NCI-H2029 (cell line): Measurements from ENCODE around the gene ABCB10.
"Not testable (repeated sequence)": the region's sequence is repeated elsewhere in the genome, so short reads cannot be mapped to it uniquely, and the experiment has no call there.

Source experiments
- DNase-seq: peaks from one replicate; lab custom pipeline; 2025; lab: John Stamatoyannopoulos, UW

Gene ABCB10

GRCh38 chr1:229558460-229559335 lies at the start of gene ABCB10:
Gene ABCB10, minus strand, starts transcription at chr1:229558707. Its CDS starts 55 bp downstream, at chr1:229558652.
- DNase-seq, result peak; percentile 83

DNA sequence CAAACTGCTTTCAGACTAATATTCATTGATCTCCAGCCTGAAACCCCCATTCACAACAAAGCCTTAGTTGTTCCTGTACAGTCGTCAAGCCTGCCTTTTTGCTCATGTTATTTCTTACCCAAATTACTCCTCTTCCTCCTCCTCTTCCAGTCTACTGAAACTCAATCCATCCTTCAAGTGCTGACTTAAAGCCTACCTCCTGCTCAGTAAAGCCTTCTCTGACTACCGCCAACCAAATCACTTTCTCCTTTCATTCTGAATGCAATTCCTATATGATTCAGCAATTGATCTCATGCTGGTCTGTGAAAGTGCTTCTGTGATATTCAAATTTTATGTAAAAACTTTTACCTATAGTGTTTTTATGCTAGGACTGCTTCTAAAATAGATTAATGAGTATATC lies 48.9 kb upstream of the ABCB10 start:
- no peak for DNase-seq

DNA sequence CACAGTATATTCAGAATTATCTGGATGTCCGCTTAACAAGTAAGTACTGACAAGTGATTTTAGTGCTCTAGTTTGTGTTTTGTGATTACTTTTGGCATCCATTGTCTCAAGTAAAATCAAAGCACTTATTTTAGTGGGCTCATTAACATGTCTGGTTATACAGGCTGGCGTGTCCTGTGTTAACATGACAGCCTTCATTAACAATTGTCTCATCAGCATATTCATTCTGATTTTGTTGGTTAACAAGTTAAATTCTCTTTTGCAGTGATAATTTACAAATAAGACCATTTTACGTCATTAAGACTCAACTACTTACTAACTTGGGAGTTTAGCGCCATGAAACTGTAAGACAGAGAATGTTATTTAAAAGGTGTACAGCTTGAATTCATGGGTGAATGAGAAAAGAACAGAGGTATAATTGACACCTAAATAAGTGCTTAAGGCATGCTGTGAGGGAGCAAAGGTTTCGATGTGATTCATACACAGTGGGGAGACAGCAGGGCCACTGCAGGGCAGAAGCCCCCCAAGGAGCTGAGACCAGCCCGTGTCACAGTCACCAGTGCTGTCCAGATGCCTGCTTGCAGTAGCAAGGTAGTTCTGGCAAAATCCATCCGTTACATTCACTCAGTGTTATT lies 45.0 kb upstream of the ABCB10 start:
- DNase-seq, result no peak

DNA sequence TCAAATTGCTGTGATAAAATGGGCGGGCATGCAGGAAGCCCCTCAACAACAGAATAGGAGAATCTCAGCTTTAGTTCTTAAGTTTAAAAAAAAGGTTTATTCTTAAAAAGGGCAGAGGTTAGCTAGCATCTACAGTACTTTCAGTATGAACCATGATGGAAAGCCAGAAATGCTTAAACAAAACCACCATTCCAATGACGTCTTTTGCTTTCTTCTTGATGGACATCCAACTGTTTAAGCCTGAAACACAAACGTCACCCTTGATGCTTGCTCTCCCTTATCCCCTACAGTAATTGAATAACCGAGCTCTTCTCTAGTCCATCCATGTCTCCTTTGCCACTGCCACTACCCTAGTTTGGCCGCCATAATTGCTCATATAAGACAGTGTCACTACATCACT lies 41.7 kb upstream of the ABCB10 start:
- no peak for DNase-seq

- no peak for DNase-seq
These were observed 40.9 kb upstream of the ABCB10 start for GRCh38 chr1:229599218-229599954.

- DNase-seq, result no peak
These were observed 39.4 kb upstream of the ABCB10 start for GRCh38 chr1:229597877-229598276.

DNA sequence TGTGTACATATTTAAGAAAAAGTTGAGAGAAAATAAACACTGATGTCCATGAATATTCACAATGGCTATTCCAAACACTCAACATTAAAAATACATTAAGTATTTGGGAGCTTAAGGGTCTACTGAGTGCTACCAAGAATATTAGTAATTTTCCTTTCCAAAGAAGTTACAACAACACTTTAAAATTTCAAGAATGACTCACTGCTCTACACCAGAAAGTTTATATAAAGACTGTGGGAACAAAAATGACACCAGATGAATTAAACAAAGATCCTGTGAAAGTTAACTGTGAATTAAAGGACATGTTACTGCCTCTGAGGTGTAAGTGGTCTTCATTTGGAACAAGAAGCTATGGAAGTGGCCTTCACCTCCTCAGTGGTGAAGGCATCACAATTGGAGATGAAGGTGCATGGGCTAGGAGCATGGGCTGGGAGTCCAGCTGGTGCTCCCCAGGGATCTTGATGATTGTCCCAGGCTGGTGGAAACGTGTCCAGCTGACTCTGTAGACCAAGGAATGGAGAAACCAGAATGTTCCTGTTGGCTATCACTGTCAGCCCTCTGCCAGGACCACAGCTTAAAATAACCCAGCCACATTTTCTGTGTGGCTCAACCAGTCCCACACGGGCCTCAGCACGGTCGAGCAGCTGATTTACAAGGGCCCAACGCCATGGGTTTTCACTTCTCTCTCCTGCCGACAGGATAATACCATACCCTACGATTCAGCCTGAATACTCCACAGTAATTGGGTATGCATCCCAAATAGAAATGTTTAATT lies 38.6 kb upstream of the ABCB10 start:
- no peak for DNase-seq

GRCh38 chr1:229595876-229596275 lies 37.4 kb upstream of the ABCB10 start:
- DNase-seq, result not testable (repeated sequence)

DNA sequence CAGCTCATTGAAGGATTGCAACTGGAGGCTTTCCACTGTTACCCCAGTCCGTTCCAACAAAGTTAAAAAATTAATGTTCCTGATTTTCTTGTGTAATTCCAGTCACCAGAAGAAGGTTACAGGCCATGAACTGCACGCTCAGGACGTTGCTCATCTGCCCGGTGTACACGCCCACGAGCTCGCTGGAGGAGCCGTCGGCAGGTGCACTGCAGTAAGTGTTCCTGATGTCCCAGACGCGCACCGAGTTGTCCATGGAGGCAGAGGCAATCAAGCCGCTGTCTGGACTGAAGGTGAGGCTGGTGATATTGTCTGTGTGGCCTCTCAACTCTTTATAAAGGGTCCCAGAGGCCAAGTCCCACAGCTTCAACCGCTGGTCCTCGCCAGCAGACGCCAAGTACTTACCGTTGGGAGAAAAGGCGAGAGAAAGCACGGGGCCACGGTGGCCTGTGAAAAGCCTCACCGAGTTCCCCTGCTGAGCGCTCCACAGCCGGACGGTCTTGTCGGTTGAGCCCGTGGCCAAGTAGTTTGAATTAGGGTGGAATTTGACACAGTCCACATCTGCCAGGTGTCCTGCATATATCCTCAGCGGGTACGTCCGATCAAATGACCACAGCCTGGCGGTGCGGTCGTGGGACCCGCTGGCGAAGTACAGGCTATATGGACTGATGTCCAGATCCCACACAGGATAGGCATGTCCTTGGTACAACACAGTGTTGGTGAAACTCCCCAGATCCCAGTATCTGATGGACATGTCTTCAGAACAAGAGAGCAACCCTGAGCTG lies 35.9 kb upstream of the ABCB10 start:
- DNase-seq, result no peak

DNA sequence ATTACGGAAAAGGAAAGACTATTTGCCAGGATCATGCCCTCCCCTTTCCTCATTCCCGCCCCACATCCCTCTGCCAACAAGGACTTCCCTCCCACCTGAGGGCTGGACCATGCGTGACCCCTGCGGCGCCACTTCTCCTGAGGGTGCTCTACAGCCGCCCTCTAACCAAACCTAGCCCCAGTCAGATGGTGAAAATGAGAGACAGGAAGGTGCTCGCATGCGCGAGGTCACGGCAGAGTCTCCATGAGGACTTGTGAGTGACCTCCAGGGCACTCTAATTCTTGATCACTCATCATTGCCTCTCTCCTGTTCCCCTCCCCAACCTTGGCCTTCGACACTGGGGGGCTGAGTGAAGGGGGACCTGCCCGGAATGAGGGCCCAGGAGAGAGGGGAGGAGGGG lies 35.3 kb upstream of the ABCB10 start:
- DNase-seq, result no peak

DNA sequence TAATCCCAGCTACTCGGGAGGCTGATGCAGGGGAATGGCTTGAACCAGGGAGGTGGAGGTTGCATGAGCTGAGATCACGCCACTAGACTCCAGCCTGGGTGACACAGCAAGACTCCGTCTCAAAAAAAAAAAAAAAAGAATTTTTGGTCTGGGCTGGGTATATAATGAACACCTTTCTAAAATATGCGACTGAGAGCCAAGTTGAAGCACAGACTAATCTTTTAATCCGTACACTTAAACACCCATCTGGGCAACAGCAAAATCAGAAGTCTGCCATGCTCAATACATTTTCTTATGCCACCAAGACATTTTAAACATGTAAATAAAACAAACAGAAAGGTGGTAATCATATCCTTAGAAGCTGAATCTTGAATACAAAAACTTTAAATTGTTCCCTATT lies 31.6 kb upstream of the ABCB10 start:
- DNase-seq, result no peak

DNA sequence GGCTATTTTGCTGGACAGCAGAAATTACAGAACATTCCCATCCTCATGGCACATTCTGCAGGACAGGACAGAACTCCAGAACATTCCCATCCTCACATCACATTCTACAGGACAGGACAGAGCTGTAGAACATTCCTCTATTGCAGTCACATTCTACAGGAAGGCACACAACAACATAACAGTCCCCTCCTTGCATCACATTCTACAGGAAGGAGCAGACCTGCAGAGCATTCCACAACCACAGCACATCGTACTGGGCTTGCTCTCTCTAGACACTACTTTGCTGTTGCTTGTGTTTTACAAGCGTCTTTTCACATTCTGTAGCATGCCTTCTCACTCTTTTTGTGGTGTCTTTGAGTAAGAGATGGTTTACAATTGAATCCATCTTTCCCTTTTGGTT lies 26.8 kb upstream of the ABCB10 start:
- no peak for DNase-seq

DNA sequence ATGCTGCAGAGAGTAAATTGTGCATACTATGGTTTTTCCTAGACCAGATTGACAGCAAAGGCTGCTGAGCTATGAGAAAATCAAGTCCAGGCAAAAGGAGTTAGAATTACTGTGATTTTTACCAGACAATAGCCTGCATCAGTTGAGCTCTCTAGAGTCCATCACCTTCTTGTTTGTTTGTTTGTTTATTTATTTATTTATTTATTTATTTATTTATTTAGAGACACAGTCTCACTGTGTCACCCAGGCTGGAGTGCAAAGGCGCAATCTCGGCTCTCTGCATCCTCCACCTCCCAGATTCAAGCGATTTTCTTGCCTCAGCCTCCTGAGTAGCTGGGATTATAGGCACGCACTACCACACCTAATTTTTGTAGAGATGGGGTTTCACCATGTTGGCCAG lies 24.2 kb upstream of the ABCB10 start:
- DNase-seq, result no peak

- peak; percentile 92 for DNase-seq
These were observed 23.6 kb upstream of the ABCB10 start for GRCh38 chr1:229582011-229582694.

DNA sequence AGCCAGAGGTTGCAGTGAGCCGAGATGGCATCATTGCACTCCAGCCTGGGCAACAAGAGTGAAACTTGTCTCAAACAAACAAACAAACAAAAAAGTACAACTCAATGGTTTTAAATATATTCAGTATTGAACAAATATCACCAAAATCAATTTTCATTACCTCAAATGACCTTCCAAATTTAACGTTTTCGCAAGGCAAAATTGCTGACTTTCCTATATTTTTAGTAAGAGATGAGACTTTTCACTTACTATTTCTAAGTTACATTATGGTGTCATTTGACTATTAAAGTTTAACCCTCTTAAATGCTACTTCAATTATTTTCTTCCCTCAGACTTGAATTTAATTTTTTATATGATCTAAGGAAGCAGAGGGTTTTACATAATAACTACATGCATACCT lies 23.0 kb upstream of the ABCB10 start:
- no peak for DNase-seq

GRCh38 chr1:229579059-229579673 lies 20.7 kb upstream of the ABCB10 start:
- peak; percentile 93 for DNase-seq

GRCh38 chr1:229578168-229579058 lies 19.9 kb upstream of the ABCB10 start:
- DNase-seq, result no peak

- no peak for DNase-seq
These were observed 16.4 kb upstream of the ABCB10 start for GRCh38 chr1:229574679-229575442.
